ENCODE measurements around the gene NFE2L2.
"Not testable (repeated sequence)": the region's sequence is repeated elsewhere in the genome, so short reads cannot be mapped to it uniquely, and the experiment has no call there.

NFE2L2 gene

GRCh38 chr2:177190941-177191340, 73.6 kb downstream of the NFE2L2 start:
- no peak for DNase-seq (ENCODE audit: low read depth)

- DNase-seq (ENCODE audit: low read depth): no peak
These were observed 75.8 kb downstream of the NFE2L2 start for GRCh38 chr2:177188482-177189469.

- DNase-seq (ENCODE audit: low read depth): no peak
These were observed 76.8 kb downstream of the NFE2L2 start for GRCh38 chr2:177187631-177188312.

- DNase-seq (ENCODE audit: low read depth): not testable (repeated sequence)
These were observed 78.5 kb downstream of the NFE2L2 start for GRCh38 chr2:177186038-177186437.

- DNase-seq (ENCODE audit: low read depth): no peak
These were observed 79.9 kb downstream of the NFE2L2 start for GRCh38 chr2:177184606-177185005.

- DNase-seq (ENCODE audit: low read depth): no peak
These were observed 80.7 kb downstream of the NFE2L2 start for GRCh38 chr2:177183860-177184259.
